Measurements from ENCODE around the gene TEKT4. TPM values are rescaled to one million over a fixed set of nuclear protein-coding genes. Genes with fewer than 3 reads are reported as not detected.

TEKT4 gene, protein sequence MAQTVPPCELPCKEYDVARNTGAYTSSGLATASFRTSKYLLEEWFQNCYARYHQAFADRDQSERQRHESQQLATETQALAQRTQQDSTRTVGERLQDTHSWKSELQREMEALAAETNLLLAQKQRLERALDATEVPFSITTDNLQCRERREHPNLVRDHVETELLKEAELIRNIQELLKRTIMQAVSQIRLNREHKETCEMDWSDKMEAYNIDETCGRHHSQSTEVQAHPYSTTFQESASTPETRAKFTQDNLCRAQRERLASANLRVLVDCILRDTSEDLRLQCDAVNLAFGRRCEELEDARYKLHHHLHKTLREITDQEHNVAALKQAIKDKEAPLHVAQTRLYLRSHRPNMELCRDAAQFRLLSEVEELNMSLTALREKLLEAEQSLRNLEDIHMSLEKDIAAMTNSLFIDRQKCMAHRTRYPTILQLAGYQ
- total RNA-seq = not detected in 2 replicates

DNA sequence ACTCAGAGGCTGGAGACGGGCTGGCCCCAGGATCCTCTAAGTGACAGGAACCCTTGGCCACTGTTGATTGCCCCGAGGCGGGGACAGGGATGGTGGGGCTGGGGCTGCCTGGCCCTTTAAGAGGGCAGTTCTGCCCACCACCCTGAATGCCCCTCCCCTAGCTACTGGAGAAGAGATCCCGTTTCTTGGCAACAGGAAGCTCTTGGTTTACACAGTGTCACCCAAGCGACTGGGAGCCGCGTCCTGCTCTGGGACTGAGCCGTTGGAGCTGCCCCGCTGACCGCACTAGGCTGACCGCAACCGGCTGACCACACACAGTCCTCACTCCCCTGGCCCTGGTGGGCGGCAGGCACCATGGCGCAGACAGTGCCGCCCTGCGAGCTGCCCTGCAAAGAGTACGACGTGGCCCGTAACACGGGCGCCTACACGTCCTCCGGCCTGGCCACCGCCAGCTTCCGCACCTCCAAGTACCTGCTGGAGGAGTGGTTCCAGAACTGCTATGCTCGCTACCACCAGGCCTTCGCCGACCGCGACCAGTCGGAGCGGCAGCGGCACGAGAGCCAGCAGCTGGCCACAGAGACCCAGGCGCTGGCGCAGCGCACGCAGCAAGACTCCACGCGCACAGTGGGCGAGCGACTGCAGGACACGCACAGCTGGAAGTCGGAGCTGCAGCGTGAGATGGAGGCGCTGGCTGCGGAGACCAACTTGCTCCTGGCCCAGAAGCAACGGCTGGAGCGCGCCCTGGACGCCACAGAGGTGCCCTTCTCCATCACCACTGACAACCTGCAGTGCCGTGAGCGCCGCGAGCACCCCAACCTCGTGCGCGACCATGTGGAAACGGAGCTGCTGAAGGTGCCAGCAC, at the start of gene TEKT4:
Gene TEKT4, plus strand, starts transcription at position 205 of the 862 bp plus-strand sequence. Its CDS starts 150 bp downstream, at position 355.

Small RNA genes within 50 kb of the gene (small RNA-seq; reads per million reads assigned to genes)
- gene RNU6-1320P = not detected

Other genes with a start within 250 kb of the TEKT4 start
- gene MAL, start 154.3 kb downstream of the TEKT4 start, total RNA-seq = not detected in 2 replicates